IPS-18a (cell line): ENCODE data around the gene CSNK1D.

Experiments
- H3K27ac ChIP-seq: one replicate; pipeline ENCODE4 v1.5.1; 2013; ENCODE audit warnings: low read length
- H3K27me3 ChIP-seq: one replicate; pipeline ENCODE4 v1.6.1; 2013; ENCODE audit warnings: mild to moderate bottlenecking, low read length; ENCODE audit not compliant: control insufficient read depth, insufficient read depth
- H3K36me3 ChIP-seq: one replicate; pipeline ENCODE4 v1.6.1; 2013; ENCODE audit warnings: low read depth, low read length; ENCODE audit not compliant: control insufficient read depth
- H3K4me1 ChIP-seq: one replicate; pipeline ENCODE4 v1.6.1; 2013; ENCODE audit warnings: low read depth, low read length; ENCODE audit not compliant: control insufficient read depth
- H3K4me3 ChIP-seq: one replicate; pipeline ENCODE4 v1.5.1; 2013; ENCODE audit warnings: low read length
- H3K9ac ChIP-seq: one replicate; pipeline ENCODE4 v1.6.1; 2013; ENCODE audit warnings: mild to moderate bottlenecking, low read length, moderate library complexity
- H3K9me3 ChIP-seq: one replicate; pipeline ENCODE4 v1.6.1; 2013; ENCODE audit warnings: low read depth, low read length; ENCODE audit not compliant: control insufficient read depth

CSNK1D gene

GRCh38 chr17:82276938-82277337 lies 3.4 kb upstream of the CSNK1D start:
- no peak overlapping the region for H3K27ac ChIP-seq
- no peaks in the 10 kb centered on the region for H3K9me3 ChIP-seq
- H3K27me3 ChIP-seq = peaks cover 6% of the 10 kb centered on the region
- peaks cover under 1% of the 10 kb centered on the region for H3K36me3 ChIP-seq
- no peak overlapping the region for H3K9ac ChIP-seq
- H3K4me1 ChIP-seq = peaks cover 7% of the 10 kb centered on the region
- H3K4me3 ChIP-seq = no peak overlapping the region

- H3K4me1 ChIP-seq = peaks cover 11% of the 10 kb centered on the region
- H3K4me3 ChIP-seq = no peak overlapping the region
- no peaks in the 10 kb centered on the region for H3K9me3 ChIP-seq
- H3K27me3 ChIP-seq = peaks cover 6% of the 10 kb centered on the region
- peaks cover 14% of the 10 kb centered on the region for H3K36me3 ChIP-seq
- H3K9ac ChIP-seq = no peak overlapping the region
- H3K27ac ChIP-seq = no peak overlapping the region
These were observed 1.8 kb upstream of the CSNK1D start for GRCh38 chr17:82275326-82275725.

- H3K4me3 ChIP-seq = peak overlapping the region; percentile 65
- H3K36me3 ChIP-seq = peaks cover 17% of the 10 kb centered on the region
- peaks cover 6% of the 10 kb centered on the region for H3K27me3 ChIP-seq
- H3K9ac ChIP-seq = peak overlapping the region; percentile 12
- H3K4me1 ChIP-seq = peaks cover 11% of the 10 kb centered on the region
- H3K27ac ChIP-seq = no peak overlapping the region
- H3K9me3 ChIP-seq = no peaks in the 10 kb centered on the region
These were observed 877 bp upstream of the CSNK1D start for GRCh38 chr17:82274134-82275020.

- H3K9ac ChIP-seq = peak overlapping the region; percentile 79
- H3K4me3 ChIP-seq = peak overlapping the region; percentile 73
- H3K27me3 ChIP-seq = peaks cover 6% of the 10 kb centered on the region
- H3K36me3 ChIP-seq = peaks cover 17% of the 10 kb centered on the region
- no peaks in the 10 kb centered on the region for H3K9me3 ChIP-seq
- no peak overlapping the region for H3K27ac ChIP-seq
- H3K4me1 ChIP-seq = peaks cover 7% of the 10 kb centered on the region
These were observed 789 bp downstream of the CSNK1D start for GRCh38 chr17:82272495-82273326.

DNA sequence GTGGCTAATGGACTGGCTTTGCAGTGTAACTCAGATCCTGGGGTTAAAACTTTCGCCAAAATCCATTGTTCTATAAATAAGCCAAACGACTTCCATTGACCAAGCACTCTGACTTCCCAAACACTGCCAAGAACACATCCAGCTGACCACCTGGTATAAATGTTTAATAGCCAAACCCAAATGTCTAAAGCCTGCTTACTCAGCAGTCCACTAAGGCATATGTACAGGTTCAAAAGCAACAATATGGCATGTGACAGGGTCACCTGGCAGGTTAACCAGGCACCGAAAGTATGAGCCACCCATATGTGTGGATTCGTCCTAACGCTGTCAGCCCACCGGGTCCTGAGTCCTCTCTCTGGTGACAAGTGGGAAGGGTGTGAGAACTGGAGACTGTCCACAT lies 2.1 kb downstream of the CSNK1D start:
- H3K4me1 ChIP-seq = peaks cover 7% of the 10 kb centered on the region
- no peak overlapping the region for H3K9ac ChIP-seq
- H3K27ac ChIP-seq = no peak overlapping the region
- H3K4me3 ChIP-seq = peak overlapping the region; percentile 73
- peaks cover 6% of the 10 kb centered on the region for H3K27me3 ChIP-seq
- H3K36me3 ChIP-seq = peaks cover 19% of the 10 kb centered on the region
- H3K9me3 ChIP-seq = no peaks in the 10 kb centered on the region

GRCh38 chr17:82270651-82271050 lies 2.8 kb downstream of the CSNK1D start:
- Histone ChIP-seq H3K36me3 (peaks cover 25% of the 10 kb centered on the region), H3K27ac (no peak overlapping the region), H3K9ac (no peak overlapping the region), H3K9me3 (no peaks in the 10 kb centered on the region), H3K4me1 (peaks cover 7% of the 10 kb centered on the region), H3K4me3 (no peak overlapping the region), H3K27me3 (peaks cover 6% of the 10 kb centered on the region)

DNA sequence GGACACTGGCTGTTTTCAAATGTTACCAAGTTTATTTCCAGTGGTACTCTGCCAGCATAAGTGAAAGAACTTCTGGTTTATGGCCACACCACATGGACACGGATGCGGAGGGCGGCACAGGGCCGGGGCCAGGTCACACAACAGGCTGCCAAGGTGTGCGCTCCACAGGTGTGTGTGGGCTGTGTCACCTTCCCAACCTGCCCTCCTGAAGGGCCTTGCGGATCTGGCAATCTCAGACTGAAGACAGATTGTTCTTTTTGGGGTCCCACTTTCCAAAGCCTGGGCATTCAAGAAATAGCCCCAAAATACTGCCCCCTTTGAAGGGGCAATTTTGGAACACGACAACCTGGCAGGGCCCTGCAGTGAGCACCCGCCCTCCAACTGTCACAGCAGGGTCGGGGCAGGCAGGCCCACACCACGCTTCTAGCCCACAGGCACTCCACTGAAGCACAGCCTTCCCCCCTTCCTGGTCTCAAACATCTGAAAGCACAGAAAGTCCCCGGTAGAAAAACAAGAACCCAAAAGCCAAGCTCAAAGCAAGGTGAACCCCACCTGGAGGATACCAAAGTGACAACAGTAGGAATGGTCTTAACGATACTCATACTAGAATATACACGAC lies 3.5 kb downstream of the CSNK1D start:
- Histone ChIP-seq H3K27me3 (peaks cover 6% of the 10 kb centered on the region), H3K4me3 (no peak overlapping the region), H3K9me3 (no peaks in the 10 kb centered on the region), H3K36me3 (peaks cover 32% of the 10 kb centered on the region), H3K27ac (no peak overlapping the region), H3K4me1 (peaks cover 7% of the 10 kb centered on the region), H3K9ac (no peak overlapping the region)

DNA sequence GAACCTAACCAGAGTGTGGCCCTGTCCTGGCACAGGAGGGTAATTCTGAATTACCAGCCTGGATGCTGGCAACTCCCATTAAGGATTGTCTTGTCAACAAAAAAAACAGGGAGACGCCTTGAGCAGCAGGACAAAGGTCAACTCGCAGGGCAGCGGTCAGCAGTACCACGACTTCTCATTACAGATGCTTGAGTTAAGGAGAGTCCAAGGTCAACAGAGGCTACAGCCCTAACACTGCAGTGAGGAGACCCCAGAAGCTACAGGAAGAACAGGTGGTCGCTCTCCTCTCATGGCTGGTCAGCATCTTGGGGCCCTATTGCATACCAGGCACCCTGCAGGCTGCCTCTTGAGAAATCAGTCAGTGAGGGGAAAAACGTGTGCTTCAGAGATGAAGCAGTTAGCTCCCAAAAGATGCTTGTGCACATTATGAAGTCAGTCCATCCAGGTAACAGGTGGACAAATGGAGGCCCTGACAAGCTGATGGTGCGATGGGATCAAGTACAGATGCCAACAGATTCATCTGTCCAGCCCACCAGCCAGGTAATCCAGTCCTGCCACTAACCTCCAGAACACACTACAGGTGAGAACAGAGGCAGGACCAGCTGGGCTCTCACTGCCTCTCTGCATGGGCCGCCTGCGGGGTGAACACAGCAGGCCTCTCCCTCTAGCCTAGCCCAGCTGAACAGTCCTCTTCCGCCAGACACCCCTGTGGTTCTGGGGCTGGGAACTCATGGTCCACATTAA lies 4.2 kb downstream of the CSNK1D start:
- Histone ChIP-seq H3K27ac (no peak overlapping the region), H3K9me3 (no peaks in the 10 kb centered on the region), H3K9ac (no peak overlapping the region), H3K27me3 (peaks cover 4% of the 10 kb centered on the region), H3K4me3 (no peak overlapping the region), H3K4me1 (peaks cover 7% of the 10 kb centered on the region), H3K36me3 (peaks cover 37% of the 10 kb centered on the region)

- H3K27me3 ChIP-seq = no peaks in the 10 kb centered on the region
- H3K9me3 ChIP-seq = no peaks in the 10 kb centered on the region
- peaks cover 4% of the 10 kb centered on the region for H3K4me1 ChIP-seq
- H3K4me3 ChIP-seq = no peak overlapping the region
- no peak overlapping the region for H3K27ac ChIP-seq
- no peak overlapping the region for H3K9ac ChIP-seq
- H3K36me3 ChIP-seq = peaks cover 50% of the 10 kb centered on the region
These were observed 5.7 kb downstream of the CSNK1D start for GRCh38 chr17:82267575-82268379.

DNA sequence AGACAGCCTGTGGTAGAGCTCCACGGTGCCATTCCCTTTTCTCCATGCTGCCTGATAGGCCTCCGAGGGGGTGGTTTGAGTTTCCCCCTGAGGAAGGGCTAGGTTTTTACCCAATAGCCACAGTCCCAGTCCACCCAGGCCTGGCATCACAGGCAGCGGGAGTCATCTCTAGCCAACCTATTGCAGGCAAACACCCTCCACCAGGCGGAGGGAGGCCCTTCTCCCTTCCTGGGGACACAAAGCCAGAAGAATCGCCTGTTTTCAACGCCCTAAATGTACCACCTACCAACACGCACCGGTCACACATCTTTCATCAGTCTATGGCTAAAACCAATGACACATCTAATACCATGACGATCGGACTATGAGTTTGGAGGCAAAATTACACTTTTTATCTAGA lies 7.4 kb downstream of the CSNK1D start:
- Histone ChIP-seq H3K27me3 (no peaks in the 10 kb centered on the region), H3K27ac (no peak overlapping the region), H3K4me3 (no peak overlapping the region), H3K4me1 (no peaks in the 10 kb centered on the region), H3K9me3 (no peaks in the 10 kb centered on the region), H3K9ac (no peak overlapping the region), H3K36me3 (peaks cover 58% of the 10 kb centered on the region)
